HG02623 (cell line): ENCODE data around the gene CIART.
"Not testable (repeated sequence)": the region's sequence is repeated elsewhere in the genome, so short reads cannot be mapped to it uniquely, and the experiment has no call there.

Source experiments
- ATAC-seq: cut with Tn5 transposase; IDR thresholded peaks from one replicate; pipeline ENCODE4 v1.9.1; 2021; ENCODE audit warnings: moderate library complexity; ENCODE audit not compliant: unreplicated experiment

Gene CIART

GRCh38 chr1:150281758-150282557 lies at the start of gene CIART:
CIART (plus strand) TSS chr1:150282554; CDS start chr1:150283268, 714 bp downstream.
- peak; percentile 63 for ATAC-seq

- ATAC-seq = not testable (repeated sequence)
These were observed 49.4 kb upstream of the CIART start for GRCh38 chr1:150232921-150233320.

- no peak for ATAC-seq
These were observed 48.7 kb upstream of the CIART start for GRCh38 chr1:150233359-150234308.

- no peak for ATAC-seq
These were observed 48.1 kb upstream of the CIART start for GRCh38 chr1:150234309-150234565.

- peak; percentile 44 for ATAC-seq
These were observed 47.6 kb upstream of the CIART start for GRCh38 chr1:150234566-150235293.

- ATAC-seq = no peak
These were observed 47.0 kb upstream of the CIART start for GRCh38 chr1:150235294-150235851.

- ATAC-seq = peak; percentile 81
These were observed 46.3 kb upstream of the CIART start, which contains the start of gene ANP32E for GRCh38 chr1:150235852-150236613. ANP32E (minus strand) TSS chr1:150236112; CDS start chr1:150235786, 326 bp downstream.

GRCh38 chr1:150236614-150237100 lies 45.7 kb upstream of the CIART start:
- ATAC-seq = no peak

- not testable (repeated sequence) for ATAC-seq
These were observed 45.2 kb upstream of the CIART start for GRCh38 chr1:150237176-150237575.

- ATAC-seq = no peak
These were observed 44.6 kb upstream of the CIART start for GRCh38 chr1:150237746-150238145.

- ATAC-seq = no peak
These were observed 39.4 kb upstream of the CIART start for GRCh38 chr1:150243003-150243402.

- ATAC-seq = no peak
These were observed 32.4 kb upstream of the CIART start for GRCh38 chr1:150249936-150250335.

GRCh38 chr1:150256198-150256553 lies 26.2 kb upstream of the CIART start:
- no peak for ATAC-seq

GRCh38 chr1:150256554-150257341 lies 25.6 kb upstream of the CIART start:
- no peak for ATAC-seq

GRCh38 chr1:150257624-150258585 lies 24.4 kb upstream of the CIART start, which contains the start of gene CA14:
CA14 (plus strand) TSS chr1:150257774; CDS start chr1:150258129, 355 bp downstream.
- ATAC-seq = no peak

- no peak for ATAC-seq
These were observed 23.1 kb upstream of the CIART start for GRCh38 chr1:150259217-150259616.

GRCh38 chr1:150259758-150260669 lies 22.3 kb upstream of the CIART start:
- no peak for ATAC-seq
